K562 (cell line): Measurements from ENCODE around the gene FOSL1. TPM values are rescaled to one million over a fixed set of nuclear protein-coding genes. Genes with fewer than 3 reads are reported as not detected.

ENCODE experiments used
- ATAC-seq: fragments of 200-7000 bp; cut with Tn5 transposase; 3 replicates; pipeline ENCODE4 v1.9.1; 2020; ENCODE audit warnings: moderate library complexity
- BruUV-seq: library from RNA; stranded (reverse); fragments of 400-500 nt; replicated peaks from 2 replicates; lab custom pipeline; 2021; lab: Mats Ljungman, UMichigan
- CTCF ChIA-PET: fragments of 300-600 bp; formaldehyde crosslinking; extraction: SDS; loops from one replicate; lab custom pipeline; 2021; ENCODE audit warnings: low intra/inter-chr PET ratio; lab: Yijun Ruan, JAX
- POLR2A ChIA-PET: fragments of 300-600, 350-650 bp; sonication (Branson Sonifier 250); formaldehyde crosslinking; extraction: SDS; loops from one replicate; lab custom pipeline; 2021; ENCODE audit warnings: antibody characterized with exemption, inconsistent platforms; lab: Yijun Ruan, JAX
- DNase-seq, 4 experiments: peaks; one replicate each; pipeline versions ENCODE4 v3.0.0 to v3.0.0-alpha.2; 2011 to 2018; ENCODE audit warnings: low spot score in 3 of 4, mixed read lengths in 3 of 4; ENCODE audit errors: extremely low read depth in 1 of 4
- FAIRE-seq: peaks from 2 replicates; lab custom pipeline; 2011; peaks lifted over from hg19 to GRCh38; lab: Jason Lieb, UNC
- H2AFZ ChIP-seq: 2 replicates; pipeline ENCODE4 v1.6.0; 2011; ENCODE audit warnings: low read depth, low read length, control low read depth, inconsistent platforms
- H3K27ac ChIP-seq: fragments of 200-600 bp; 3 replicates; pipeline ENCODE4 v1.8.0; 2011; ENCODE audit warnings: low read depth, mild to moderate bottlenecking, control low read depth, inconsistent platforms, low read length, moderate library complexity, mixed read lengths; ENCODE audit errors: extremely low read depth
- H3K27me3 ChIP-seq, 2 experiments: fragments of 300-600 bp in 1 of 2; 2 replicates in 1 of 2; 3 replicates in 1 of 2; pipeline versions ENCODE4 v1.6.0 to v1.8.0; 2011; ENCODE audit warnings: inconsistent platforms in 2 of 2, low read length in 2 of 2, mild to moderate bottlenecking in 1 of 2, mixed read lengths in 1 of 2, moderate library complexity in 1 of 2; ENCODE audit not compliant: control insufficient read depth in 2 of 2, insufficient read depth in 2 of 2
- H3K36me3 ChIP-seq: fragments of 300-600 bp; 3 replicates; pipeline ENCODE4 v1.8.0; 2011; ENCODE audit warnings: mild to moderate bottlenecking, low read length, inconsistent platforms; ENCODE audit not compliant: control insufficient read depth, insufficient read depth
- H3K4me1 ChIP-seq, 2 experiments: fragments of 200-600 bp in 1 of 2; replicated peaks in 1 of 2; 2 replicates in 1 of 2; 3 replicates in 1 of 2; pipeline versions ENCODE4 v1.5.1 to v1.8.0; 2011; ENCODE audit warnings: inconsistent platforms in 2 of 2, low read length in 2 of 2, mild to moderate bottlenecking in 1 of 2, mixed read lengths in 1 of 2, moderate library complexity in 1 of 2; ENCODE audit not compliant: control insufficient read depth in 2 of 2, insufficient read depth in 2 of 2
- H3K4me2 ChIP-seq: 2 replicates; pipeline ENCODE4 v1.6.1; 2011; ENCODE audit warnings: low read length, control low read depth, inconsistent platforms, mixed read lengths; ENCODE audit not compliant: insufficient read depth
- H3K4me3 ChIP-seq: fragments of 200-600 bp; sonication (generic), shearing (Covaris generic); 2 replicates; pipeline ENCODE4 v1.5.1; 2016; ENCODE audit warnings: control low read depth, inconsistent platforms
- H3K79me2 ChIP-seq: fragments of 200-600 bp; 3 replicates; pipeline ENCODE4 v1.8.0; 2011; ENCODE audit warnings: low read length, inconsistent platforms; ENCODE audit not compliant: control insufficient read depth, insufficient read depth
- H3K9ac ChIP-seq, 2 experiments: 2 replicates each; pipeline versions ENCODE4 v1.6.0 to v1.6.1; 2011; ENCODE audit warnings: low read depth in 2 of 2, low read length in 2 of 2, control low read depth in 1 of 2, inconsistent platforms in 1 of 2, mild to moderate bottlenecking in 1 of 2, mixed read lengths in 1 of 2; ENCODE audit not compliant: insufficient read depth in 1 of 2
- H3K9me1 ChIP-seq: one replicate; pipeline ENCODE4 v1.6.0; 2011; ENCODE audit warnings: inconsistent platforms, mild to moderate bottlenecking, low read length, moderate library complexity; ENCODE audit not compliant: control insufficient read depth, insufficient read depth
- H3K9me3 ChIP-seq: replicated peaks from 2 replicates; pipeline ENCODE4 v1.5.1; 2011; ENCODE audit warnings: low read depth, low read length, inconsistent platforms; ENCODE audit not compliant: control insufficient read depth, insufficient read depth
- H4K20me1 ChIP-seq: replicated peaks from 2 replicates; pipeline ENCODE4 v1.6.1; 2011; ENCODE audit warnings: low read length, inconsistent platforms, mixed read lengths; ENCODE audit not compliant: control insufficient read depth, insufficient read depth
- GATA2 ChIP-seq: sonication (generic); formaldehyde crosslinking; IDR thresholded peaks from 2 replicates; pipeline ENCODE4 v1.4.0; 2020; ENCODE audit warnings: mild to moderate bottlenecking, missing genetic modification reagents
- GATAD2A ChIP-seq: fragments of 450-650 bp; IDR thresholded peaks from 2 replicates; pipeline ENCODE4 v1.6.1; 2017
- NELFE ChIP-seq: IDR thresholded peaks from 2 replicates; pipeline ENCODE4 v1.6.1; 2011; ENCODE audit warnings: mild to moderate bottlenecking; ENCODE audit not compliant: insufficient read depth, insufficient read length
- NR2C2 ChIP-seq, 2 experiments: fragments of 200-800 bp in 1 of 2; sonication (Bioruptor generic) in 1 of 2; sonication (generic) in 1 of 2; formaldehyde crosslinking in 1 of 2; IDR thresholded peaks; 2 replicates each; pipeline versions ENCODE4 v1.6.1 to v1.8.0; 2016 to 2022; ENCODE audit warnings: mild to moderate bottlenecking in 1 of 2, missing compliant biosample characterization in 1 of 2, missing genetic modification characterization in 1 of 2, missing genetic modification reagents in 1 of 2
- POLR2AphosphoS2 ChIP-seq: IDR thresholded peaks from 2 replicates; pipeline ENCODE4 v1.6.1; 2012; ENCODE audit warnings: low read length, improper control_type of control experiment
- POLR3A ChIP-seq: IDR thresholded peaks from 2 replicates; pipeline ENCODE4 v1.6.1; 2011; ENCODE audit warnings: borderline replicate concordance, mild to moderate bottlenecking, moderate library complexity; ENCODE audit not compliant: insufficient read length, insufficient read depth; ENCODE audit errors: extremely low read depth
- SIX5 ChIP-seq, 2 experiments: IDR thresholded peaks; 2 replicates each; pipeline ENCODE4 v1.6.1; 2011; ENCODE audit warnings: low read length in 2 of 2, borderline replicate concordance in 1 of 2, low read depth in 1 of 2, mild to moderate bottlenecking in 1 of 2, moderate library complexity in 1 of 2; ENCODE audit not compliant: insufficient read depth in 1 of 2
- TAF1 ChIP-seq: IDR thresholded peaks from 2 replicates; pipeline ENCODE4 v1.6.1; 2011; ENCODE audit warnings: mild to moderate bottlenecking, low read length, moderate library complexity; ENCODE audit not compliant: insufficient read depth, control insufficient read depth, severe bottlenecking; ENCODE audit errors: extremely low read depth
- TCFL5 ChIP-seq: fragments of 250-450 bp; sonication (Bioruptor Pico); conservative IDR thresholded peaks from 2 replicates; pipeline ENCODE4 v1.6.1; 2021; ENCODE audit warnings: mild to moderate bottlenecking, moderate library complexity, matching md5 sums
- TGIF2 ChIP-seq: sonication (generic); formaldehyde crosslinking; IDR thresholded peaks from 2 replicates; pipeline ENCODE4 v1.8.1; 2022; ENCODE audit warnings: mild to moderate bottlenecking, missing genetic modification reagents, moderate library complexity
- THRAP3 ChIP-seq: fragments of 450-650 bp; IDR thresholded peaks from 2 replicates; pipeline ENCODE4 v1.6.1; 2016; ENCODE audit warnings: mild to moderate bottlenecking, inconsistent platforms, borderline replicate concordance
- ZNF134 ChIP-seq: fragments of 250-450 bp; sonication (Bioruptor Pico); conservative IDR thresholded peaks from 2 replicates; pipeline ENCODE4 v1.4.0; 2020
- WGBS: fragments of 100-300 bp; shearing (Covaris generic); methylation state at CpG from one replicate; pipeline ENCODE4 v1.1.6; 2016; ENCODE audit warnings: low coverage, mixed read lengths; ENCODE audit not compliant: insufficient coverage; ENCODE audit errors: missing lambda C conversion rate; 5-methylcytosine and 5-hydroxymethylcytosine counted together
- in situ Hi-C: fragments of 300-500 bp; cut with MboI; formaldehyde crosslinking; loops from 4 replicates; pipeline ENCODE4 v1.15.0; 2018; ENCODE audit warnings: inconsistent platforms, mixed read lengths
- intact Hi-C: fragments of 100-400 bp; cut with micrococcal nuclease; formaldehyde crosslinking; loops from 2 replicates; pipeline ENCODE4 v1.14.2; 2022
- polyA plus RNA-seq, 8 experiments: library from polyadenylated mRNA; depleted of rRNA in 4 of 8; stranded (reverse) in 5 of 8; unstranded in 3 of 8; fragments of >200 nt; fragmentation: Nextera tagmentation in 2 of 8; fragmentation: Illumina TruSeq in 1 of 8; extraction: Ambion mirVana in 2 of 8; extraction: Trizol in 1 of 8; gene quantifications; 2 replicates each; pipeline versions ENCODE4 v1.2.1 to v1.2.3, GENCODE V29; 2011 to 2014; ENCODE audit warnings: inconsistent platforms in 1 of 8, missing spikeins in 1 of 8
- total RNA-seq, 7 experiments: library from RNA; depleted of rRNA in 6 of 7; stranded (reverse); fragments of >200 nt in 6 of 7; fragmentation: Illumina TruSeq in 2 of 7; extraction: Trizol in 2 of 7; gene quantifications; 2 replicates each; pipeline versions ENCODE4 v1.2.1 to v1.2.3, GENCODE V29; 2011 to 2021; ENCODE audit warnings: low replicate concordance in 1 of 7
- TF ChIP-seq, protein P1 (sequence below): sonication (generic); formaldehyde crosslinking; IDR thresholded peaks from 2 replicates; pipeline ENCODE4 v1.8.1; 2022; ENCODE audit warnings: missing genetic modification reagents
- TF ChIP-seq, protein P2 (sequence below): sonication (generic); formaldehyde crosslinking; IDR thresholded peaks from 2 replicates; pipeline ENCODE4 v1.8.0; 2023; ENCODE audit warnings: mild to moderate bottlenecking, missing genetic modification reagents
- TF ChIP-seq, protein P3 (sequence below): sonication (generic); formaldehyde crosslinking; IDR thresholded peaks from 2 replicates; pipeline ENCODE4 v1.4.0; 2020; ENCODE audit warnings: mild to moderate bottlenecking, missing genetic modification reagents

Gene FOSL1
- total and polyA plus RNA-seq, 9 of the 15 experiments (the other 6 are each of a cell fraction or from before 2014, with no cell fraction given): 3.5 to 39.6 (median 10.0) TPM

DNA sequence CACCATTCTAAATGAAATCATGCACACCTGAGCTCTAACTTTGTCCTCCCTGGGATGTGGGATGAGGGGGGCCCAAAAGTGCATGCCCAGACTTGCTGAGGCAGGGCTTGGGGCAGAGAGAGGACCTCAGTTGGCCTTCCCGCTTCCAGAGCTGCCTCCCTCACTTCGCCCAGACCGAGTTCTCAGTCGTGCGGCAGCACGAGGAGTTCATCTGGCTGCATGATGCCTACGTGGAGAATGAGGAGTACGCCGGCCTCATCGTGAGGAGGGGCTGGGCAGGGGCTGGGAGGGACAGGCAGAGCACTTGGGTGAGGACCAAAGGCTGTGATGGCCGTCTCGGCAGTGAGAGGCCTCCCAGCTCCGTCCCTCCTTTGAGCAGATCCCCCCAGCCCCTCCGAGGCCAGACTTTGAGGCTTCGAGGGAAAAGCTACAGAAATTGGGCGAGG, 50.4 kb downstream of the FOSL1 start:
- peaks cover 36% of the 10 kb centered on the region for H3K36me3 ChIP-seq
- DNase-seq (peak in 2 of 4 experiments; percentile 3 to 6), ATAC-seq (no peak), FAIRE-seq (no peak)
- H2AFZ ChIP-seq: no peak overlapping the region
- intact Hi-C loops: no loop called here
- peaks cover 7% of the 10 kb centered on the region; the same call in 1 of the 2 replicates for H3K9me3 ChIP-seq
- H3K4me1 ChIP-seq: peaks cover 0 to 21% of the 10 kb centered on the region in 2 experiments; a peak in 3 of 5 replicates
- H3K27me3 ChIP-seq: no peaks in the 10 kb centered on the region
- no peak overlapping the region for H3K4me3 ChIP-seq
- no TSS peak for BruUV-seq
- CTCF ChIA-PET: no interaction called here
- 52% methylated on average over 16 of the region's 16 CpGs for WGBS
- in situ Hi-C loops: no loop called here
- no peaks in the 10 kb centered on the region for H3K9me1 ChIP-seq
- no peak overlapping the region for H3K4me2 ChIP-seq
- no peaks in the 10 kb centered on the region for H4K20me1 ChIP-seq
- peaks cover 14% of the 10 kb centered on the region; the same call in 2 of the 3 replicates for H3K79me2 ChIP-seq
- H3K9ac ChIP-seq: peak overlapping the region in 1 of 2 experiments; percentile 62; a peak in 1 of 4 replicates
- no peak overlapping the region for H3K27ac ChIP-seq
- POLR2A ChIA-PET: interaction anchor here (0.6 to 5.9 kb wide), 19 partner anchors 9 to 274 kb away, joined by 3 to 67 read pairs (median 5); partner anchors contain the start of genes CCDC85B, CFL1, EHBP1L1 and FIBP
- TF ChIP-seq NR2C2 (CRISPR knock-in tag; IDR thresholded peaks at IDR 0.05): no peak
- TF ChIP-seq NR2C2 (tag; IDR thresholded peaks at IDR 0.05): no peak
- no peak for TF ChIP-seq ZNF134
- TF ChIP-seq GATA2: no peak
- TF ChIP-seq POLR3A: no peak
- TF ChIP-seq SIX5 (IDR thresholded peaks at IDR 0.05; ENCODE audit: borderline replicate concordance in 1 of 2, insufficient read depth in 1 of 2, low read depth in 1 of 2, low read length in 2 of 2): no peak
- TF ChIP-seq, protein P1, sequence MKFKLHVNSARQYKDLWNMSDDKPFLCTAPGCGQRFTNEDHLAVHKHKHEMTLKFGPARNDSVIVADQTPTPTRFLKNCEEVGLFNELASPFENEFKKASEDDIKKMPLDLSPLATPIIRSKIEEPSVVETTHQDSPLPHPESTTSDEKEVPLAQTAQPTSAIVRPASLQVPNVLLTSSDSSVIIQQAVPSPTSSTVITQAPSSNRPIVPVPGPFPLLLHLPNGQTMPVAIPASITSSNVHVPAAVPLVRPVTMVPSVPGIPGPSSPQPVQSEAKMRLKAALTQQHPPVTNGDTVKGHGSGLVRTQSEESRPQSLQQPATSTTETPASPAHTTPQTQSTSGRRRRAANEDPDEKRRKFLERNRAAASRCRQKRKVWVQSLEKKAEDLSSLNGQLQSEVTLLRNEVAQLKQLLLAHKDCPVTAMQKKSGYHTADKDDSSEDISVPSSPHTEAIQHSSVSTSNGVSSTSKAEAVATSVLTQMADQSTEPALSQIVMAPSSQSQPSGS: no peak
- TF ChIP-seq THRAP3: no peak
- no peak for TF ChIP-seq POLR2AphosphoS2
- TF ChIP-seq TGIF2 (CRISPR knock-in tag): no peak
- TF ChIP-seq TCFL5: no peak
- no peak for TF ChIP-seq GATAD2A
- no peak for TF ChIP-seq TAF1
- TF ChIP-seq, protein P2, sequence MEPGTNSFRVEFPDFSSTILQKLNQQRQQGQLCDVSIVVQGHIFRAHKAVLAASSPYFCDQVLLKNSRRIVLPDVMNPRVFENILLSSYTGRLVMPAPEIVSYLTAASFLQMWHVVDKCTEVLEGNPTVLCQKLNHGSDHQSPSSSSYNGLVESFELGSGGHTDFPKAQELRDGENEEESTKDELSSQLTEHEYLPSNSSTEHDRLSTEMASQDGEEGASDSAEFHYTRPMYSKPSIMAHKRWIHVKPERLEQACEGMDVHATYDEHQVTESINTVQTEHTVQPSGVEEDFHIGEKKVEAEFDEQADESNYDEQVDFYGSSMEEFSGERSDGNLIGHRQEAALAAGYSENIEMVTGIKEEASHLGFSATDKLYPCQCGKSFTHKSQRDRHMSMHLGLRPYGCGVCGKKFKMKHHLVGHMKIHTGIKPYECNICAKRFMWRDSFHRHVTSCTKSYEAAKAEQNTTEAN (CRISPR knock-in tag): no peak
- TF ChIP-seq, protein P3, sequence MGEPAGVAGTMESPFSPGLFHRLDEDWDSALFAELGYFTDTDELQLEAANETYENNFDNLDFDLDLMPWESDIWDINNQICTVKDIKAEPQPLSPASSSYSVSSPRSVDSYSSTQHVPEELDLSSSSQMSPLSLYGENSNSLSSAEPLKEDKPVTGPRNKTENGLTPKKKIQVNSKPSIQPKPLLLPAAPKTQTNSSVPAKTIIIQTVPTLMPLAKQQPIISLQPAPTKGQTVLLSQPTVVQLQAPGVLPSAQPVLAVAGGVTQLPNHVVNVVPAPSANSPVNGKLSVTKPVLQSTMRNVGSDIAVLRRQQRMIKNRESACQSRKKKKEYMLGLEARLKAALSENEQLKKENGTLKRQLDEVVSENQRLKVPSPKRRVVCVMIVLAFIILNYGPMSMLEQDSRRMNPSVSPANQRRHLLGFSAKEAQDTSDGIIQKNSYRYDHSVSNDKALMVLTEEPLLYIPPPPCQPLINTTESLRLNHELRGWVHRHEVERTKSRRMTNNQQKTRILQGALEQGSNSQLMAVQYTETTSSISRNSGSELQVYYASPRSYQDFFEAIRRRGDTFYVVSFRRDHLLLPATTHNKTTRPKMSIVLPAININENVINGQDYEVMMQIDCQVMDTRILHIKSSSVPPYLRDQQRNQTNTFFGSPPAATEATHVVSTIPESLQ (CRISPR knock-in tag): no peak
- no peak for TF ChIP-seq NELFE
